ENCODE data around the gene ARHGAP22. TPM values are rescaled to one million over a fixed set of nuclear protein-coding genes. Genes with fewer than 3 reads are reported as not detected.

Gene ARHGAP22
- total RNA-seq, 1 experiment from 2014 or later: 1.8 TPM

DNA sequence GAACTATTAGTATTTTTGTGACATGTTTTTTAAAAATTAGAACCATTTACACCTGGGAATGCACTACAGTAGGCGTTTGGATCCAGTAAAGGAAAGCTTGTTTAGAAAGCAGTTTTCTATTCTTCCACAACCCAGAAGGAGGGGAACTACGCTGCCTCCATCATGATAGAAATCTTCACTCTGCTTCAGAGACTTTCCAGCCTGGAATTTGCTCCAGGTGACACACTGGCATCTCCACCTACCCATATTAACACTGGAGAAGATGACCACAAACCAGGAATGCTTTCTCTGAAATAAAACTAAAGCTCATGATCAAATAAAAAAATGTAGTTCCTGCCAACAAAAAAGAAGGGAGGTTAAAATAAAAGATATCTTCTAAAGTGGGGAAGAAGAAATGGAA, 66.3 kb downstream of the ARHGAP22 start:
- Histone ChIP-seq H3K36me3 (ENCODE audit: control insufficient read depth, insufficient read depth, low read length) (no peaks in the 10 kb centered on the region), H3K27me3 (ENCODE audit: control insufficient read depth, insufficient read depth, low read length) (no peaks in the 10 kb centered on the region), H3K27ac (ENCODE audit: low read length) (no peak overlapping the region), H3K4me3 (ENCODE audit: low read depth in 2 of 2, low read length in 2 of 2) (no peak overlapping the region), H3K9me3 (ENCODE audit: control insufficient read depth, insufficient read depth, low read depth, low read length) (no peaks in the 10 kb centered on the region), H3K4me1 (ENCODE audit: control insufficient read depth, insufficient read depth, low read length) (no peaks in the 10 kb centered on the region)
- in situ Hi-C loops (cut with HindIII; ENCODE audit: low pct_unique_long_range_greater_than_20kb, low sequenced_read_pairs) (no loop called here), intact Hi-C loops (cut with micrococcal nuclease; ENCODE audit: unreplicated experiment) (no loop called here)
- POLR2A ChIA-PET: no interaction called here
- no peak for ATAC-seq
- no peak for TF ChIP-seq SIN3A (IDR thresholded peaks at IDR 0.05; ENCODE audit: borderline replicate concordance, insufficient read depth, low read depth, low read length)
- TF ChIP-seq, protein P1, sequence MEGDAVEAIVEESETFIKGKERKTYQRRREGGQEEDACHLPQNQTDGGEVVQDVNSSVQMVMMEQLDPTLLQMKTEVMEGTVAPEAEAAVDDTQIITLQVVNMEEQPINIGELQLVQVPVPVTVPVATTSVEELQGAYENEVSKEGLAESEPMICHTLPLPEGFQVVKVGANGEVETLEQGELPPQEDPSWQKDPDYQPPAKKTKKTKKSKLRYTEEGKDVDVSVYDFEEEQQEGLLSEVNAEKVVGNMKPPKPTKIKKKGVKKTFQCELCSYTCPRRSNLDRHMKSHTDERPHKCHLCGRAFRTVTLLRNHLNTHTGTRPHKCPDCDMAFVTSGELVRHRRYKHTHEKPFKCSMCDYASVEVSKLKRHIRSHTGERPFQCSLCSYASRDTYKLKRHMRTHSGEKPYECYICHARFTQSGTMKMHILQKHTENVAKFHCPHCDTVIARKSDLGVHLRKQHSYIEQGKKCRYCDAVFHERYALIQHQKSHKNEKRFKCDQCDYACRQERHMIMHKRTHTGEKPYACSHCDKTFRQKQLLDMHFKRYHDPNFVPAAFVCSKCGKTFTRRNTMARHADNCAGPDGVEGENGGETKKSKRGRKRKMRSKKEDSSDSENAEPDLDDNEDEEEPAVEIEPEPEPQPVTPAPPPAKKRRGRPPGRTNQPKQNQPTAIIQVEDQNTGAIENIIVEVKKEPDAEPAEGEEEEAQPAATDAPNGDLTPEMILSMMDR (IDR thresholded peaks at IDR 0.05): no peak
- no peak for TF ChIP-seq TCF7L2 (IDR thresholded peaks at IDR 0.05; ENCODE audit: low read depth, low read length)
- no peak for TF ChIP-seq POLR2AphosphoS5 (IDR thresholded peaks at IDR 0.05; ENCODE audit: low read depth, low read length)
- TF ChIP-seq, protein P2, sequence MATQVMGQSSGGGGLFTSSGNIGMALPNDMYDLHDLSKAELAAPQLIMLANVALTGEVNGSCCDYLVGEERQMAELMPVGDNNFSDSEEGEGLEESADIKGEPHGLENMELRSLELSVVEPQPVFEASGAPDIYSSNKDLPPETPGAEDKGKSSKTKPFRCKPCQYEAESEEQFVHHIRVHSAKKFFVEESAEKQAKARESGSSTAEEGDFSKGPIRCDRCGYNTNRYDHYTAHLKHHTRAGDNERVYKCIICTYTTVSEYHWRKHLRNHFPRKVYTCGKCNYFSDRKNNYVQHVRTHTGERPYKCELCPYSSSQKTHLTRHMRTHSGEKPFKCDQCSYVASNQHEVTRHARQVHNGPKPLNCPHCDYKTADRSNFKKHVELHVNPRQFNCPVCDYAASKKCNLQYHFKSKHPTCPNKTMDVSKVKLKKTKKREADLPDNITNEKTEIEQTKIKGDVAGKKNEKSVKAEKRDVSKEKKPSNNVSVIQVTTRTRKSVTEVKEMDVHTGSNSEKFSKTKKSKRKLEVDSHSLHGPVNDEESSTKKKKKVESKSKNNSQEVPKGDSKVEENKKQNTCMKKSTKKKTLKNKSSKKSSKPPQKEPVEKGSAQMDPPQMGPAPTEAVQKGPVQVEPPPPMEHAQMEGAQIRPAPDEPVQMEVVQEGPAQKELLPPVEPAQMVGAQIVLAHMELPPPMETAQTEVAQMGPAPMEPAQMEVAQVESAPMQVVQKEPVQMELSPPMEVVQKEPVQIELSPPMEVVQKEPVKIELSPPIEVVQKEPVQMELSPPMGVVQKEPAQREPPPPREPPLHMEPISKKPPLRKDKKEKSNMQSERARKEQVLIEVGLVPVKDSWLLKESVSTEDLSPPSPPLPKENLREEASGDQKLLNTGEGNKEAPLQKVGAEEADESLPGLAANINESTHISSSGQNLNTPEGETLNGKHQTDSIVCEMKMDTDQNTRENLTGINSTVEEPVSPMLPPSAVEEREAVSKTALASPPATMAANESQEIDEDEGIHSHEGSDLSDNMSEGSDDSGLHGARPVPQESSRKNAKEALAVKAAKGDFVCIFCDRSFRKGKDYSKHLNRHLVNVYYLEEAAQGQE (IDR thresholded peaks at IDR 0.05; ENCODE audit: insufficient read depth in 1 of 2, low read depth in 2 of 2, low read length in 1 of 2): no peak
- CTCF ChIA-PET: no interaction called here
- no TSS peak for BruUV-seq (replicated peaks)
- no peak for DNase-seq (ENCODE audit: low read depth, low spot score)

DNA sequence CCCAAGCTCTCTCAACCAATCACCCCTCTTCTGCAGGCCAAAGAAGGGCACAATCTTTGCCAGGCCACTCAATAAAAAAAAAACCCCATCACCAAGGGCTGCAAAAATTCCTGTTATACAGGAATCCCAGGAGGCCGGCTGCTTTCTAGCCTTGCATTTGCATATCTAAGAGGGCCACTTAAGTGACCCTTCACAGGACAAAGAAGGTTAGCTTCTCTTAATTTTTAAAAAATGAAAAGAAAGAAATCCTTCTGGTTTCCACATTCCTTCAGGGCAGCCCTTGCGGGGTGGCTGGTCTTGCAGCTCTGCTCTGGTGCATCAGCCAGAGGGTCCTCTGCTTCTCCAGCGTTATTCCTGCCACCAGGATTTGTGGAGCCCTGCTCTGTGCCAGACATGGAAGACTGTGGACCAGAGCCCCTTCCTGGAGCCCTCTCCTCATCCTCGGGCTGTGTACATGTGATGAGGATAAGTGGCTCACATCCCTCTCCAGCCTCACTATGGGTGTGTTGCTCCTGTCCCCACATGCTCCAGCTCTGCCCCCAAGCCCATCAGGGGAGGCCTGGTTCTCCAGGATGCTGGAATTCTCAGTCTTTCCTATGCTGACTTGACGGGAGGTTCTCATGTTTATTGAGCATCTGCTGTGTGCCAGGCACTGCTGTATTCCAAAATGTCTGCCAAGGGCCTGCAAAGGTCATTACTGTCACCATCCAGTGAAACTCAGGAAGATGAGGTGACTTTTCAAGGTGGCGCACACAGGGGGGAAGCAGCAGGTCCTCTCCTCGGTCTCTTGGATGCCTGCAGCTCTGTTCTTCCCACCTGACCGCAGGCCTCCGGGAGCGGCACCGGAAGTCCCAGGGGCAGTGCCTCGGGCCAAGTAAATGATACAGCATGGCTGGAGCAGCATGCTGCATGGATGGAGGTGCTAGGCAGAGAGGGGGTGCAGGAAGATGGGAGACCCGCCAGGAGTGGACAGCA, 67.7 kb downstream of the ARHGAP22 start:
- in situ Hi-C loops (cut with HindIII; ENCODE audit: low pct_unique_long_range_greater_than_20kb, low sequenced_read_pairs) (no loop called here), intact Hi-C loops (cut with micrococcal nuclease; ENCODE audit: unreplicated experiment) (no loop called here)
- Histone ChIP-seq H3K27me3 (ENCODE audit: control insufficient read depth, insufficient read depth, low read length) (no peaks in the 10 kb centered on the region; the same call in 1 of the 2 replicates), H3K36me3 (ENCODE audit: control insufficient read depth, insufficient read depth, low read length) (no peaks in the 10 kb centered on the region), H3K27ac (ENCODE audit: low read length) (no peak overlapping the region), H3K4me1 (ENCODE audit: control insufficient read depth, insufficient read depth, low read length) (no peaks in the 10 kb centered on the region), H3K9me3 (ENCODE audit: control insufficient read depth, insufficient read depth, low read depth, low read length) (no peaks in the 10 kb centered on the region), H3K4me3 (ENCODE audit: low read depth in 2 of 2, low read length in 2 of 2) (no peak overlapping the region)
- TF ChIP-seq SIN3A (IDR thresholded peaks at IDR 0.05; ENCODE audit: borderline replicate concordance, insufficient read depth, low read depth, low read length) (no peak), TCF7L2 (IDR thresholded peaks at IDR 0.05; ENCODE audit: low read depth, low read length) (no peak), POLR2AphosphoS5 (IDR thresholded peaks at IDR 0.05; ENCODE audit: low read depth, low read length) (no peak)
- TF ChIP-seq, protein P1 (IDR thresholded peaks at IDR 0.05): no peak
- ChIA-PET POLR2A (interaction anchor here (0.7 kb wide), 1 partner anchor 15 kb away, joined by 3 read pairs; no protein-coding TSS in a partner anchor), CTCF (no interaction called here)
- no peak for DNase-seq (ENCODE audit: low read depth, low spot score)
- no TSS peak for BruUV-seq (replicated peaks)
- no peak for ATAC-seq
